A549 treated with CORT108297 at 1 μM for 4 hours (cell line): Measurements from ENCODE around the gene ERCC3. TPM values are rescaled to one million over a fixed set of nuclear protein-coding genes. Genes with fewer than 3 reads are reported as not detected.

Source experiments
- total RNA-seq: library from RNA; stranded (reverse); fragments of 200-300 nt; extraction: Qiagen RNA extraction; gene quantifications from 5 replicates; pipeline ENCODE4 v1.2.3, GENCODE V29; 2022

ERCC3 gene
- 44.5 to 49.0 TPM (median 47.3 TPM) in 5 replicates for total RNA-seq

GRCh38 chr2:127293748-127294562 is at the start of gene ERCC3:
TSS of gene ERCC3 (minus strand) at chr2:127294144. CDS start at chr2:127294081, 63 bp downstream.

GRCh38 chr2:127220102-127220767 is 73.7 kb downstream of the ERCC3 start, which contains the start of gene CYP27C1:
TSS of gene CYP27C1 (minus strand) at chr2:127220299. CDS start at chr2:127220270, 29 bp downstream.

Other genes starting within 250 kb of the ERCC3 start
- gene BIN1, start 187.0 kb downstream of the ERCC3 start, total RNA-seq, result 28.2 to 30.9 TPM (median 30.2 TPM) in 5 replicates
- 3.8 to 4.9 TPM (median 4.5 TPM) in 5 replicates for gene CYP27C1, start 73.8 kb downstream of the ERCC3 start, total RNA-seq
- gene MAP3K2, start 93.8 kb upstream of the ERCC3 start, total RNA-seq, result 12.4 to 24.4 TPM (median 18.4 TPM) in 5 replicates
- 2.9 to 4.2 TPM (median 3.9 TPM) in 5 replicates for gene PROC, start 124.3 kb upstream of the ERCC3 start, total RNA-seq
- gene IWS1, start 232.3 kb upstream of the ERCC3 start, total RNA-seq, result 32.8 to 47.1 TPM (median 38.1 TPM) in 5 replicates
- 0.09 to 0.27 TPM (median 0.13 TPM) in 5 replicates for gene MYO7B, start 241.5 kb upstream of the ERCC3 start, total RNA-seq